Astrocyte (in vitro differentiated cells and primary cell): Measurements from ENCODE around the gene RBM42. TPM values are rescaled to one million over a fixed set of nuclear protein-coding genes. Genes with fewer than 3 reads are reported as not detected.

ENCODE experiments used
- DNase-seq: peaks from one replicate; pipeline ENCODE4 v3.0.0-alpha.2; 2010; ENCODE audit warnings: low read depth
- FAIRE-seq: peaks from 2 replicates; lab custom pipeline; 2011; peaks lifted over from hg19 to GRCh38; lab: Jason Lieb, UNC
- H2AFZ ChIP-seq: 2 replicates; pipeline ENCODE4 v1.6.0; 2012; ENCODE audit warnings: low read depth, low read length, inconsistent platforms
- H3K27ac ChIP-seq: 2 replicates; pipeline ENCODE4 v1.5.1; 2011; ENCODE audit warnings: low read depth, low read length, inconsistent platforms
- H3K27me3 ChIP-seq: 2 replicates; pipeline ENCODE4 v1.6.0; 2011; ENCODE audit warnings: low read length, inconsistent platforms; ENCODE audit not compliant: insufficient read depth
- H3K36me3 ChIP-seq: 2 replicates; pipeline ENCODE4 v1.5.1; 2011; ENCODE audit warnings: low read length, inconsistent platforms; ENCODE audit not compliant: insufficient read depth
- H3K4me1 ChIP-seq: 2 replicates; pipeline ENCODE4 v1.5.1; 2011; ENCODE audit warnings: low read length, inconsistent platforms; ENCODE audit not compliant: insufficient read depth
- H3K4me2 ChIP-seq: 2 replicates; pipeline ENCODE4 v1.6.0; 2012; ENCODE audit warnings: low read length, inconsistent platforms
- H3K4me3 ChIP-seq: 2 replicates; pipeline ENCODE4 v1.5.1; 2011; ENCODE audit warnings: low read depth, mild to moderate bottlenecking, low read length, inconsistent platforms; ENCODE audit not compliant: insufficient read depth
- H3K79me2 ChIP-seq: 2 replicates; pipeline ENCODE4 v1.6.0; 2012; ENCODE audit warnings: mild to moderate bottlenecking, low read length, inconsistent platforms; ENCODE audit not compliant: insufficient read depth
- H3K9ac ChIP-seq: 2 replicates; pipeline ENCODE4 v1.6.0; 2012; ENCODE audit warnings: mild to moderate bottlenecking, low read length, inconsistent platforms
- H3K9me3 ChIP-seq: 2 replicates; pipeline ENCODE4 v1.5.1; 2012; ENCODE audit warnings: low read depth, mild to moderate bottlenecking, low read length, inconsistent platforms; ENCODE audit not compliant: insufficient read depth
- H4K20me1 ChIP-seq: 2 replicates; pipeline ENCODE4 v1.6.0; 2012; ENCODE audit warnings: low read length, inconsistent platforms; ENCODE audit not compliant: insufficient read depth
- H3K27ac Mint-ChIP-seq: one replicate; pipeline ENCODE4 v1.8.0; 2021; ENCODE audit warnings: mild to moderate bottlenecking, mixed read lengths; ENCODE audit not compliant: unreplicated experiment
- H3K27me3 Mint-ChIP-seq: one replicate; pipeline ENCODE4 v1.8.0; 2021; ENCODE audit warnings: low read depth, mixed read lengths; ENCODE audit not compliant: unreplicated experiment
- H3K36me3 Mint-ChIP-seq: one replicate; pipeline ENCODE4 v1.8.0; 2021; ENCODE audit warnings: low read depth, mixed read lengths; ENCODE audit not compliant: unreplicated experiment
- H3K4me1 Mint-ChIP-seq: one replicate; pipeline ENCODE4 v1.8.0; 2021; ENCODE audit warnings: low read depth, mixed read lengths; ENCODE audit not compliant: unreplicated experiment
- H3K4me3 Mint-ChIP-seq: one replicate; pipeline ENCODE4 v1.8.0; 2021; ENCODE audit warnings: mild to moderate bottlenecking, moderate library complexity, mixed read lengths; ENCODE audit not compliant: unreplicated experiment
- H3K9me3 Mint-ChIP-seq: one replicate; pipeline ENCODE4 v1.8.0; 2021; ENCODE audit warnings: mild to moderate bottlenecking, mixed read lengths; ENCODE audit not compliant: unreplicated experiment
- EZH2 ChIP-seq: IDR thresholded peaks from 2 replicates; pipeline ENCODE4 v1.6.1; 2012; ENCODE audit warnings: mild to moderate bottlenecking, low read length, inconsistent platforms; ENCODE audit not compliant: insufficient read depth
- total RNA-seq: library from RNA; stranded (reverse); gene quantifications from 2 replicates; pipeline ENCODE4 v1.2.1, GENCODE V29; 2021
- TF ChIP-seq, protein P1 (sequence below): IDR thresholded peaks from 2 replicates; pipeline ENCODE4 v1.5.1; 2011; ENCODE audit warnings: low read depth, mild to moderate bottlenecking, inconsistent platforms, low read length, moderate library complexity; ENCODE audit not compliant: insufficient read depth

Gene RBM42
- total RNA-seq, 1 donor from 2014 or later, result 102 TPM

DNA sequence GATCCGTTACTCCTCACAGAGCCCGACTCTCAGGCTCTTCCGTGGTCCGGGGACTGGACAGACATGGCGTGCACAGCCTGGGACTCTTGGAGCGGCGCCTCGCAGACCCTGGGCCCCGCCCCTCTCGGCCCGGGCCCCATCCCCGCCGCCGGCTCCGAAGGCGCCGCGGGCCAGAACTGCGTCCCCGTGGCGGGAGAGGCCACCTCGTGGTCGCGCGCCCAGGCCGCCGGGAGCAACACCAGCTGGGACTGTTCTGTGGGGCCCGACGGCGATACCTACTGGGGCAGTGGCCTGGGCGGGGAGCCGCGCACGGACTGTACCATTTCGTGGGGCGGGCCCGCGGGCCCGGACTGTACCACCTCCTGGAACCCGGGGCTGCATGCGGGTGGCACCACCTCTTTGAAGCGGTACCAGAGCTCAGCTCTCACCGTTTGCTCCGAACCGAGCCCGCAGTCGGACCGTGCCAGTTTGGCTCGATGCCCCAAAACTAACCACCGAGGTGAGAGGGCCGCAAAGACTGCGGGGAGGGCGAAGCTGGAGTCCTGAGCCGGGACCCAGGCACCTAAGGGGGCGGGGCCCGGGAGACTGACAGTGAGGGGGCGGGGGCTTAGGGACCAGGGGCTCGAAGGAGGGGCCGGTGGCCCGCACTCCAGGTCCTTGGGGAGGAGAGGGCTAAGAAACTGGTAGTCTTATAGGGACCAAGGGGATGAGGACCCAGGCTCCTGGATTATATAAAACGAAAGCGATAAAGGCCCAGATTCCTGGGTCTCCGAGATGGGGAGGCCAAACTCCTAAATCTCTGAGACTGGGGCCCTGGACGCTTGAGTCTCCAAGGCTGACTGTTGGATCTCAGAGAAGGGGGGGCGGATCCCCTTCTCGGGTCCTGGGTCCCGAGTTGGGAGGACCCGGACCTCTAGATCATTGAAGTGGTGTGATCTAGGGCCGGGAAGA is 14.7 kb downstream of the RBM42 start:
- Histone ChIP-seq H3K79me2 (peaks cover 4% of the 10 kb centered on the region), H3K4me2 (peak overlapping the region; percentile 95), H4K20me1 (no peaks in the 10 kb centered on the region), H2AFZ (peak overlapping the region; percentile 95), H3K27ac (peak overlapping the region; percentile 62), H3K4me1 (peaks cover 15% of the 10 kb centered on the region), H3K36me3 (no peaks in the 10 kb centered on the region), H3K9ac (peak overlapping the region; percentile 70), H3K4me3 (peak overlapping the region; percentile 56), H3K9me3 (no peaks in the 10 kb centered on the region), H3K27me3 (no peaks in the 10 kb centered on the region)
- no peaks in the 10 kb centered on the region for H3K9me3 Mint-ChIP-seq
- TF ChIP-seq, protein P1, sequence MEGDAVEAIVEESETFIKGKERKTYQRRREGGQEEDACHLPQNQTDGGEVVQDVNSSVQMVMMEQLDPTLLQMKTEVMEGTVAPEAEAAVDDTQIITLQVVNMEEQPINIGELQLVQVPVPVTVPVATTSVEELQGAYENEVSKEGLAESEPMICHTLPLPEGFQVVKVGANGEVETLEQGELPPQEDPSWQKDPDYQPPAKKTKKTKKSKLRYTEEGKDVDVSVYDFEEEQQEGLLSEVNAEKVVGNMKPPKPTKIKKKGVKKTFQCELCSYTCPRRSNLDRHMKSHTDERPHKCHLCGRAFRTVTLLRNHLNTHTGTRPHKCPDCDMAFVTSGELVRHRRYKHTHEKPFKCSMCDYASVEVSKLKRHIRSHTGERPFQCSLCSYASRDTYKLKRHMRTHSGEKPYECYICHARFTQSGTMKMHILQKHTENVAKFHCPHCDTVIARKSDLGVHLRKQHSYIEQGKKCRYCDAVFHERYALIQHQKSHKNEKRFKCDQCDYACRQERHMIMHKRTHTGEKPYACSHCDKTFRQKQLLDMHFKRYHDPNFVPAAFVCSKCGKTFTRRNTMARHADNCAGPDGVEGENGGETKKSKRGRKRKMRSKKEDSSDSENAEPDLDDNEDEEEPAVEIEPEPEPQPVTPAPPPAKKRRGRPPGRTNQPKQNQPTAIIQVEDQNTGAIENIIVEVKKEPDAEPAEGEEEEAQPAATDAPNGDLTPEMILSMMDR, result no peak
- TF ChIP-seq EZH2, result no peak
- H3K4me3 Mint-ChIP-seq, result peak overlapping the region; percentile 81
- FAIRE-seq (no peak), DNase-seq (peak; percentile 60)
- H3K4me1 Mint-ChIP-seq, result peaks cover 2% of the 10 kb centered on the region
- no peaks in the 10 kb centered on the region for H3K27me3 Mint-ChIP-seq
- no peak overlapping the region for H3K27ac Mint-ChIP-seq
- H3K36me3 Mint-ChIP-seq, result no peaks in the 10 kb centered on the region

DNA sequence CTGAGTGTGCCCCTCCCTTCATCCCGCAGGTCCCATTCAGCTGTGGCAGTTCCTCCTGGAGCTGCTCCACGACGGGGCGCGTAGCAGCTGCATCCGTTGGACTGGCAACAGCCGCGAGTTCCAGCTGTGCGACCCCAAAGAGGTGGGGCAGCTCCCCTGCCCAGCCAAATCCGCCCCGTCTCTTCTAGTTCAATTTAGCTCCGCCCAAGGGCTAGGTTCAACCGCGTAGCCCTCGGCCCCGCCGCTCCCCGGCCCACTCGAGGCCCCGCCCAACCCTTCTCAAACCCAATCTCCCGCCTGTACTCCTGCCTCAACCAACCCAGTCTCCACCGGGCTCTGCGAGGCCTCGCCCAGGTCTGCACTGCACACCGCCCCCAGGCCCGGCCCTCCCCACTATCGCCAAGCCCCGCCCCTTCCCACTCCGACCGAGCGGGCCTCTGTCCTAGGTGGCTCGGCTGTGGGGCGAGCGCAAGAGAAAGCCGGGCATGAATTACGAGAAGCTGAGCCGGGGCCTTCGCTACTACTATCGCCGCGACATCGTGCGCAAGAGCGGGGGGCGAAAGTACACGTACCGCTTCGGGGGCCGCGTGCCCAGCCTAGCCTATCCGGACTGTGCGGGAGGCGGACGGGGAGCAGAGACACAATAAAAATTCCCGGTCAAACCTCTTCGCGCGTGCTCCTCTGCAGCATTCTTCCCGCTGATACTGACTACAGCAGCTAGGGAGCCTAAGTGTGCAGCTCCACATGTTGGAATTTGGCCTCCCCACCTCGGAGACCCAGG is 15.6 kb downstream of the RBM42 start:
- peak overlapping the region; percentile 95 for H2AFZ ChIP-seq

More for the DNA sequence above, 15.6 kb downstream of the RBM42 start:
- Histone ChIP-seq H3K9ac (peak overlapping the region; percentile 70), H3K27me3 (no peaks in the 10 kb centered on the region), H3K36me3 (no peaks in the 10 kb centered on the region), H3K4me3 (peak overlapping the region; percentile 56), H3K27ac (no peak overlapping the region), H3K9me3 (no peaks in the 10 kb centered on the region), H4K20me1 (no peaks in the 10 kb centered on the region), H3K4me1 (peaks cover 21% of the 10 kb centered on the region), H3K79me2 (peaks cover 13% of the 10 kb centered on the region), H3K4me2 (peak overlapping the region; percentile 95)
- Mint-ChIP-seq H3K27ac (peak overlapping the region; percentile 62), H3K9me3 (no peaks in the 10 kb centered on the region), H3K4me1 (peaks cover 5% of the 10 kb centered on the region), H3K36me3 (peaks cover 2% of the 10 kb centered on the region), H3K4me3 (peak overlapping the region; percentile 81), H3K27me3 (no peaks in the 10 kb centered on the region)
- FAIRE-seq (no peak), DNase-seq (peak; percentile 84)
- TF ChIP-seq, protein P1, result no peak
- TF ChIP-seq EZH2, result no peak
